Measurements from ENCODE around the gene RXFP4.
"Not testable (repeated sequence)": the region's sequence is repeated elsewhere in the genome, so short reads cannot be mapped to it uniquely, and the experiment has no call there.

The RXFP4 gene

DNA sequence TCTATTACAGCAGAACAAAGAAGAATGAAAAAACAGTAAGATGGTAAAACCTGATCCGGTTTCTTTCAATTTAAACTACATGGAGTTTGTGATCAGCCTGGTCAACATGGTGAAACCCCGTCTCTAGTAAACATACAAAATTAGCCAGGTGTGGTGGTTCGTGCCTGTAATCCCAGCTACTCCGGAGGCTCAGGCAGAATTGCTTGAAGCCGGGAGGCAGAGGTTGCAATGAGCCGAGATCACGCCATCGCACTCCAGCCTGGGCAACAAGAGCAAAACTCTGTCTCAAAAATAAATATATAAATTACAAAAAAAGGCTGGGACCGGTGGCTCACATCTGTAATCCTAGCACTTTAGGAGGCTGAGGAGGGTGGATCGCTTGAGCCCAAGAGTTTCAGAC, 10.7 kb upstream of the RXFP4 start:
- not testable (repeated sequence) for DNase-seq (ENCODE audit: low spot score)

DNA sequence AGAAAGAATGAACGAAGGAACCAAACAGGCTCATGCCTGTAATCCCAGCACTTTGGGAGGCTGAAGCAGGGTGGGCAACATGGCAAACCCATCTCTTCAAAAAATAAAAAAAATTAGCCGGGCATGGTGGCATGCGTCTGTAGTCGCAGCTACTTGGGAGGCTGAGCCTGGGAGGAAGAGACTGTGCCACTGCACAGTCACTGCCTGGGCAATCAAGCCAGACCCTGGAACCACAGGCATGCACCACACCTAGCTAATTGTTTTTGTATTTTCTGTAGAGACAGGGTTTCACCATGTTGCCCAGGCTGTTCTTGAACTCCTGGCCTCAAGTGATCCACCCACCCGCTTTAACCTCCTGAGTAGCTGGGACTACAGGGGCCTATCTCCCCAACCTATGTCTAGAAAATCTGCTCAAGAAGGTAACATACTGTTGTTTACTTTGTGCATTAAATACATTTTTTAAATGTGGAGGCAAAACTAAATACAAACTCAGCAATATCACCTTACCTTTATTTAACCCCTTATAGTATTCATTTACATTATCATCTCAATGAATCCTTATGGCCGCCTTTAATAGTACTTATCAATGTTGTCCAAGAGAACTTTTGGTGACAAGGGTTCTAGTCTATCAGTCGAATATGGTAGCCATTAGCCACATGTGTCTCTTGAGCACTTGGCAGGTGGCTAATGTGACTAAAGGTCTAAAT, 10.0 kb upstream of the RXFP4 start:
- DNase-seq (ENCODE audit: low spot score), result no peak

- peak; percentile 63 for DNase-seq (ENCODE audit: low spot score)
Observed at GRCh38 chr1:155932081-155932480, 9.4 kb upstream of the RXFP4 start.

DNA sequence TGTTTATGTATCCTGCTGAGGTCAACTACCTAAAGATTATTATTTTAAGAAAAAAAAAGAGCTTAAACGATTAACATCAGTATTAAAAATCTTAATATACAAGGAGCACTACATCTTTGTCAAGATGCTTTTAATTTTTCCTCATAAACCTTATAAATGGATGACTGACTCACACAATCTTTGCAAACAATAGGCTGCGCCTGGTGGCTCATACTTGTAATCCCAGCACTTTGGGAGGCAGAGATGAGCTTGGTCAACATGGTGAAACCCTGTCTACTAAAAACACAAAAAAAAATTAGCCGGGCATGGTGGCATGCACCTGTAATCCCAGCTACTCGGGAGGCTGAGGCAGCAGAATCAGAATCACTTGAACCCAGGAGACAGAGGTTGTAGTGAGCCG, 9.0 kb upstream of the RXFP4 start:
- DNase-seq (ENCODE audit: low spot score), result peak; percentile 83

- DNase-seq (ENCODE audit: low spot score), result peak; percentile 43
Observed at GRCh38 chr1:155933591-155934096, 7.8 kb upstream of the RXFP4 start.

DNA sequence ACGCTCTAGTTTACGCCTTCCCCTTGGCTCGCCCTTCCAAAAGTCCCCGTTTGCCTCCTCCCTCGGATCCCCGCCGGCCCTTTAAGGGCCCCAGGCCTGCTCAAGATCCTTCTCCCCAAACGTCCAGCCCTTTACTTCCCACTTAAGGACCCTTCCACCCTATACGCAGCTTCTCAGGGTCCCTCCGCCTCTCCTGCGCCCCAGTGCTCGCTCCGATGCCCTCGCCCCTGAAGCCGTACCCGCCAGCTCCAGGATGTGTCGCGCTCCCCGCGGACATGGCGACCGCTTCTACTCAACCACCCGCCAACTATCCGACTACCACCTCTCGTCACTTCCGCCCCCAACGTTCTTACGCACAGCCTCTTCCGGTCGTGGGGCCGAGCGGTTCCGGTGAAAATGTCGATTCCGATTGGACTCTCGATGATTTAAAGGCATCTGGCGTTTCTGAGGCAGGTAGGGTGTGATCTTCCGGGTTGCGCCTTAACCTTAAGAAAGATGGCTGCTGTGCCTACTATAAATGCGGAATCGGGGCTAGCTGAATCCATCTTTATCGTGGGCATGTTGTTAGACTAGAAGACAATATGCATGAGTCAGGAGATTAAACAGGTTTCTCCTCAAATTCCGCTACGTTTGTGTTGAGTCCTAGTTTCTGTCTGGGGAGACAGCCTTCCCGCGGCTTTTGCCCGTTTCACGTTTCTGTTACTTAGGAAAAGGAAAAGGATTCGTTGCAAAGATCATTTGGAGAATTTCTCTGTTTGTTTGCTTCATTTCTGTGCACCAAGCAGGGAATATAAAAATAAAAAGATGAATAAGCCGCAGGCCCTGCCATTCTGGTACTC, 7.1 kb upstream of the RXFP4 start, which contains the start of gene KHDC4:
KHDC4 (minus strand) TSS at position 317 of the 839 bp plus-strand sequence; CDS start at position 277, 40 bp downstream.
- DNase-seq (ENCODE audit: low spot score), result peak; percentile 99

DNA sequence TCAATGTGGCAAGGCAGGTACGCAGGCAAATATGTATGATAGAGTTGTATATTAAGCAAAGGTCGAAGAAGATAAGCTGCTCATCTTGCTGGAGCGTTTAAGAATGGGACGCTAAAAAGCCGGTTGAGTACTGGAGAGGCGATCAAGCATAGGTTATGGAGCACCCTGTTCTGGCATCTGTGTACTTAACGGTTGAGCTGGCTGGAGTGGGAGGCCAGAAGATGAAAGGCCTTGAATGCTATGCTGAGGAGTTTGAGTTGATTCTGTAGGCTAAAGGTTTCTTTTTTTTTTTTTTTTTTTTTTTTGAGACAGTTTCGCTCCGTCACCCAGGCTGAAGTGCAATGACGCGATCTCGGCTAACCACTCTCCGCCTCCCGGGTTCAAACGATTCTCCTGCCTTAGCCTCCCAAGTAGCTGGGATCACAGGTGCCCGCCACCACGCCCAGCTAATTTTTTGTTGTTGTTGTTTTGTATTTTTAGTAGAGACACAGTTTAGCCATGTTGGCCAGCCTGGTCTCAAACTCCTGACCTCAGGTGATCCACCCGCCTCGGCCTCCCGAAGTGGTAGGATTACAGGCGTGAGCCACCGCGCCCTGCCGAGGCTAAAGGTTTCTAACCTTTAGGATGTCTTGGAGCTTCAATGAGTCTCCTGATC, 6.4 kb upstream of the RXFP4 start:
- peak; percentile 58 for DNase-seq (ENCODE audit: low spot score)

DNA sequence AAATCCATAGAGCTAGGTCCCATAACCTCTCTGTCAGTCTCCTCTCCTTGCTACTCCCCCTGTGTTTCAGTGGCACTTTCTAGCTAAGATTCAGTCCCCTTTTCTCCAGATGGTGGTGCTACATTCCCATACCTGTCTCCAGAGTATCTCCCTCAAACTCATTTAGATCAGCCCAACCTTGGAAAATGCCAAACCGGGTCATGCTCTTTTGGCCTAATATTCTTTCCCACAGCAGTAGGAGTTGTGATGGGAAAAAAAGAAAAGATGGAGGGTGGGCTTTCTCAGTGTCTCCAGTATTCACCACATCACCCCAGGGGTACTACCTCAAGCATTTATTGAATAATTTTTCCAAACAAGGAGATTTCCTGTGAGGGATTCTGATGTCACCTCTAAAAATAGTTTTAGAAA, 3.2 kb upstream of the RXFP4 start:
- DNase-seq (ENCODE audit: low spot score), result peak; percentile 79

GRCh38 chr1:155940482-155940992, 901 bp upstream of the RXFP4 start:
- DNase-seq (ENCODE audit: low spot score), result no peak

- no peak for DNase-seq (ENCODE audit: low spot score)
Observed at GRCh38 chr1:155941845-155942531, 550 bp downstream of the RXFP4 start.

GRCh38 chr1:155942578-155943141, 1.2 kb downstream of the RXFP4 start:
- no peak for DNase-seq (ENCODE audit: low spot score)

DNA sequence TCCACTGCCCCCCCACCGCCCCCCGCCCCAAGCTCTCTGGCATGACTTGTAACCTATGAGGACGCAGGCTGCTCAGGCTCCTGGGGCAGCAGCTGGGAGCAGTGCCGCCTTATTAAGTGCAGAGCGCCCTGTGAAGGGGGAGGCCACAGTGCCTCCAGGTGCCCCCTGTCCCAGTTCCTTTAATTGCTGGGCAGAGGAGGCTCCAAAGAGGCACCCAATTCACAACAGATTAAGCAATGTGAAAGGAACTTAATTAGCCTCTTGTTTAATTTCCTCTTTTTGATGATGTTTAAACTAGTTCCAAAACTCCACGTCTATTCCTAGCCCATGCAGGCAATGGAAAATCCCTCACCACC, 3.0 kb downstream of the RXFP4 start:
- no peak for DNase-seq (ENCODE audit: low spot score)

DNA sequence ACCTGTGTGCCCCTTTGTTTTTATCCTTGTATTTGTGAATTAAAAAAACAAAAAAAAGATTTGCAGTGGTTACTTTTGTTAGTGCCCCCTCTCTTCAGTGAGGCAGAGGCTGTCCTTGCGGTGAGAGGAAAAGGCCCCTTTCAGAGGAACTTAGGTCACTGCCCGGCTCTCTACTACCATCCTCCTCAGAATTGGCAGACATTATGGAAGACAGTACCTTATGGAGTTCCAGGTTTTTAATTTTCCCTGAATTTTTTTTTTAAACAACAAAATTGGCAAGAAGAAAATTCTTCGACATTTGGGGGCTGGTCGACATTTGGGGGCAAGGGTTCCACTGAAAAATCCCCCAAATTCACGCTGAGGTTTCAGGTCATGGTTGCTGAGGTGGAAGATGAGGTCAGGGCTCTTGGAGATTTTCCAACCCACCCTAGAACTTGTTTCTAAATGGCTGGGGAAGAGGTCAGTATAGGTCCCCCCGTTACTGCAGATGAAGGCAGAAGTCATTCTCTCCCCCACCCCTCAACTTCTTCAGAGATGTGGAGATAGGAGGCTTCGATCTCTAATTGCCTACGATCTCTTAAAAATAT, 5.3 kb downstream of the RXFP4 start:
- DNase-seq (ENCODE audit: low spot score), result no peak

DNA sequence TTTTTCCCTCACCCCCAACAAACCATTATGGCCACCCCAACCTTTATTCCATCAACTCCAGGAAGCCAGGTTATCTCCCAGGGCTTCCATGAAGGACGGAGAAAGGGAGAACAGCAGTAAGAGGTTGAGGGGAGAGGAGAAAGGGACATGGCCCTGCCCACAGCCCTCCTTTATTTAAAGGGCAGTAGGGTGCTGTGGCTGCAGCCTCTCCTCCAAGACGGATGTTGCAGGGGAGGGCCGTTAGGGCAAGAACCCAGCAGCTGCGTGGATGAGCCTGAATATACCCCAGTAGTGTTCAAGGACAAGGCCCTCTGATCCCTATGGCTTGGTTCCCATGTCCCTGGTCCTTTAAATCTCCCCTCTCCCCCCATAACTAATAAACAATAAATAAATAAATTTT, 5.9 kb downstream of the RXFP4 start:
- DNase-seq (ENCODE audit: low spot score), result no peak

GRCh38 chr1:155947741-155948140, 6.3 kb downstream of the RXFP4 start:
- no peak for DNase-seq (ENCODE audit: low spot score)

- DNase-seq (ENCODE audit: low spot score), result no peak
Observed at GRCh38 chr1:155950829-155951228, 9.4 kb downstream of the RXFP4 start.

DNA sequence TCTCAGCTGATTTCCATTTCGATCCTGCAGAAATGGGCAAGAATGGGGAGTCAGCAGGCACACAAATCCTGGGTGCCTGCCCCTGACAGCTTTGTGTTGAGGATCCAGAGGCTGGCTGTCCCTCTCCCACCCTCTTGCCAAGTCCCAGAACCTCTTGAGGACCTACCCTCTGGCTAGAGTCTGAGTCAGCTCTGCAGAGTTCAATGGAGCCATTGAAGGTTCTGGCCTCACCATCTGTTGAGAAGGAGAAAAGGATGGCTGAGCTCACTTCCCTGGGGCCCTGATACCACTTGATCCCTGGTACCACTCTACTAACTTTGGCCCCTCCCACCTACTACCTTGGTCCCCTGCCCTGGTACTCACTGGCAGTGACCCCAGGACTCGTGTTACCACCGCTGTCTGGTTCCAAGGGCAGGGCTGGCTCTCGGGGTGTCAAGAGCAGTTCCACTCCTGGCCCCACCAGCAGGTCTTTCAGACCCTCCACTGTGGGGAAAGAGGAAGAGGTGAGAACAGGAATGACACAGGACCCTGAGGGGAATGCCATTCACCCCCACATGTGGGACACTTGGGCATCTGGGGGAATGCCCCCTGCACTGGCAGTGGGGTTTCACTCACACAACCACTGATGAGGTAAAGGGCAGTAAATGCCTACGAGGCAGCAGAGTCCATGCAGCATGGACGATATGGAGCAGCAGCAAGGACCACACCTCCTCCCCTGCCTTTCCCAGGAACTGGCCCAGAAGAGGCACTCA, 10.5 kb downstream of the RXFP4 start:
- no peak for DNase-seq (ENCODE audit: low spot score)

DNA sequence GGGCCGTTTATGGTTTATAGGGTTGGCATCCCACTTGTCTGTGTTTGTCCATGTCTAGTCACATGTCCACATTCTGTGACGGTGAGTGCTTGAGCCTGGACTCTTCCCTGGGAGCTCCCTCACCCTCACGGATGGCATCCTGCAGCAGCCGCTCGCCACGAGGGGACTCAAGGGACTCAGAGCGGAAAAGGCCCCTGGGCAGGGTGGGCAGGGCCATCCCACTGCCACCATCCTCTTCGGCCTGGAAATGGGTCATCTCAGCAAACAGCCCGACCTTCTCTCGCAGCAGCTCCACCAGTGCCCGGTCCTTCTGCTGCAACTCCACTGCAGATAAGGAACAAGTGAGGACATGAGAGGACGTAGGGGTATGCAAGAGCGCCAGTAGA, 11.1 kb downstream of the RXFP4 start:
- no peak for DNase-seq (ENCODE audit: low spot score)

DNA sequence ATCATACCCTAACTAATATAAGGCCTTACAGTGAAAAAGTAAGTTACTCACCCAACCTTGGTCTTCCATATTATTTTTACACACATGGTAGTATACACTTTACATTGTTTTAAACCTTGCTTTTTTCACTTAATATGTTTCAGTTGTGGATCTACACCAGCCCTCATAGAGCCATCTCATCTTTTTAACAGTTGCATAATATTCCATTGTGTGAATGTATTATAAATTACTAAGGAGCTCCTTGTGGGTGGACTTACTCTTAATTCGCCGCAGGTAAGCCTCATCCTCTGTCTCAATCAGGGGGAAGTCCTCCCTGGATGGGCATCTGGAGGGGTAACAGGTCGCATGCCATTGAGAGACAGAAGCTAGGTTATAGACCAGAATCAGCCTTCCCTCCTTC, 13.2 kb downstream of the RXFP4 start:
- DNase-seq (ENCODE audit: low spot score), result no peak

DNA sequence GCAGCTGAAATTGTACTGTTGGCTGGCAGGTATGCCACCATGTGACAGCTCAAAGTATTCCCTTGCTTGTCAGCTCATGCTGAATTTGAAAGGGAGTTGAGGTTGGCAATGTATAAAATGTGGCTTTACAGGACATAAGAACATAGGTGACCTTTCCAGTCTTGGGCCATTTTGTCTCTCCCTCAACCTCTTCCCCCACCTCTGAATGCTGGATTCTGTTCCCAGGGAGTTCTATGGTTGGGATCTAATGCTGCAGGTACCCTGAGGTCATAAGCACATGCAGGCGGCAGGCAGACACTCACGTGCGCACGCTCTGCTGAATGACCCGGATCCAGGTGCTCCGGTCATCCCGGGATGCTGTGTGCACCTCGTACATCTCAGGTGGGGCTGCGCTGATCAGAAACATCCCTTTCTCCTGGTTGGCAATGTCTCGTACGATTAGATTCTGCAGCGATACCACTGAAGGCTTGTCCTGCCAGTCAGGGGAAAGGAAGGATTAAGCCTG, 16.0 kb downstream of the RXFP4 start:
- DNase-seq (ENCODE audit: low spot score), result no peak
